ENCODE measurements around the gene SKP1. TPM values are rescaled to one million over a fixed set of nuclear protein-coding genes. Genes with fewer than 3 reads are reported as not detected.

SKP1 gene
- total and polyA plus RNA-seq, 9 of the 15 experiments (the other 6 are each of a cell fraction or from before 2014, with no cell fraction given) = 301 to 2,109 (median 639) TPM

DNA sequence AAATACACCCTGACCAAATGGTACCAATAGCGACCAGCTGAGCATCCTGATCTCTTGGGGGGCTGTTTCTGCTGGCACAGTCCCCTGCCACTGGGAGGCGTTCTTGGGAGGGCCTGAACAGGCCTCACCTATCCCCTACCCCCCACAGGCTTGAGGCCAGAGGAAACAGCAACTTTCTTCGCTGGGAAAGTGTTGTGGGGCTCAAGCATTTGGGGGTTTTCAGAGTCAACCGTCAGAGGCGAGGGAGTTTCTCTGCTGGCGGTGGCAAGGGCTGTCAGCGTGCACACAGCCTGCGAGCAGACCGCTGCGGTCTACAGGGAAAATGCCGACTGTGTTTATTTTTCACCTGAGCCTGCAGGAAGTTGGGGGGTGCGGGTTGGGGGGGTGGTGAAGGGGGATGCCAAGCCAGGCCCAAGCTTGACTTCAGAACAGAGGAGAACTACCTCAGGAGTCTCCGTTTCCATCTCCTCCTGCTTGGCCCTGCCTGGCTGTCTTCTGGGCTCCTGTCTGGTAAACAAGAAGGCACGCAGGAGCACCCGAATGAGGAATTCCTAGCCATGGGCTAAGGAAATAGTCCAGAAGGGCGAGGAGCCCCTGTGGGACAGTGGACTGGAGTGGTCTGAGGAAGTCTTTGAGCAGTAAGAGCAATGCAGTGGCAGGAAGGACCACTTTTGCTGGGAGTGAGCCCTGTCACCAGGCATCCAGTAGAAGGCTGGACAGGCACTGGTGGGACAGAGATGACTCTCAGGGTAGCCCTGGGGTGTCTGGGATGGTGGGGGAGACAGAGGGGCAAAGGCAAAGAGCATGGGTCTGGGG is 44.2 kb downstream of the SKP1 start:
- peaks cover 21% of the 10 kb centered on the region for H4K20me1 ChIP-seq (replicated peaks; ENCODE audit: control insufficient read depth, insufficient read depth, low read length)
- no peak overlapping the region for H2AFZ ChIP-seq (ENCODE audit: low read depth, low read length)
- TF ChIP-seq NCOA6 (IDR thresholded peaks at IDR 0.05) (no peak), MTF1 (CRISPR knock-in tag; IDR thresholded peaks at IDR 0.05; ENCODE audit: borderline replicate concordance) (no peak), MAFG (tag; conservative IDR thresholded peaks at IDR 0.05) (0 out of 2 replicates have a peak, but pooled peaks have one; percentile 18), MAFF (IDR thresholded peaks at IDR 0.05; ENCODE audit: low read length) (0 out of 2 replicates have a peak, but pooled peaks have one; percentile 12), RCOR1 (IDR thresholded peaks at IDR 0.05; ENCODE audit: borderline replicate concordance in 1 of 2, low read depth in 2 of 2, low read length in 2 of 2) (no peak), C11orf30 (IDR thresholded peaks at IDR 0.05; ENCODE audit: low read depth) (0 out of 2 replicates have a peak, but pooled peaks have one; percentile 5), ZNF316 (IDR thresholded peaks at IDR 0.05) (peak; percentile 52; the same call in 1 of the 2 replicates)
- TF ChIP-seq, protein P1, sequence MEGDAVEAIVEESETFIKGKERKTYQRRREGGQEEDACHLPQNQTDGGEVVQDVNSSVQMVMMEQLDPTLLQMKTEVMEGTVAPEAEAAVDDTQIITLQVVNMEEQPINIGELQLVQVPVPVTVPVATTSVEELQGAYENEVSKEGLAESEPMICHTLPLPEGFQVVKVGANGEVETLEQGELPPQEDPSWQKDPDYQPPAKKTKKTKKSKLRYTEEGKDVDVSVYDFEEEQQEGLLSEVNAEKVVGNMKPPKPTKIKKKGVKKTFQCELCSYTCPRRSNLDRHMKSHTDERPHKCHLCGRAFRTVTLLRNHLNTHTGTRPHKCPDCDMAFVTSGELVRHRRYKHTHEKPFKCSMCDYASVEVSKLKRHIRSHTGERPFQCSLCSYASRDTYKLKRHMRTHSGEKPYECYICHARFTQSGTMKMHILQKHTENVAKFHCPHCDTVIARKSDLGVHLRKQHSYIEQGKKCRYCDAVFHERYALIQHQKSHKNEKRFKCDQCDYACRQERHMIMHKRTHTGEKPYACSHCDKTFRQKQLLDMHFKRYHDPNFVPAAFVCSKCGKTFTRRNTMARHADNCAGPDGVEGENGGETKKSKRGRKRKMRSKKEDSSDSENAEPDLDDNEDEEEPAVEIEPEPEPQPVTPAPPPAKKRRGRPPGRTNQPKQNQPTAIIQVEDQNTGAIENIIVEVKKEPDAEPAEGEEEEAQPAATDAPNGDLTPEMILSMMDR (IDR thresholded peaks at IDR 0.05 in 2 of 3, conservative IDR thresholded peaks at IDR 0.05 in 1 of 3; ENCODE audit: insufficient read depth in 2 of 3, low read depth in 1 of 3, low read length in 3 of 3) = peak; percentile 22 to 26 (median 22); a peak in 2 of 6 replicates
- intact Hi-C loops (cut with micrococcal nuclease) (no loop called here), in situ Hi-C loops (cut with MboI) (no loop called here)
- FAIRE-seq (no peak), DNase-seq (ENCODE audit: extremely low read depth in 1 of 4, low spot score in 3 of 4) (no peak), ATAC-seq (peak; percentile 45; the same call in 2 of the 3 replicates)
- no peak overlapping the region for H3K9ac ChIP-seq (ENCODE audit: insufficient read depth in 1 of 2, low read depth in 2 of 2, low read length in 2 of 2)
- ChIA-PET POLR2A (interaction anchor here (0.6 kb wide), 2 partner anchors 26 to 199 kb away, joined by 3 read pairs; no protein-coding TSS in a partner anchor), CTCF (ENCODE audit: low intra/inter-chr PET ratio) (no interaction called here)
- no peak overlapping the region for H3K4me3 ChIP-seq
- BruUV-seq (replicated peaks) = no TSS peak
- peaks cover 7% of the 10 kb centered on the region for H3K9me1 ChIP-seq (ENCODE audit: control insufficient read depth, insufficient read depth, low read length)
- no peak overlapping the region for H3K4me2 ChIP-seq (ENCODE audit: insufficient read depth, low read length)
- H3K36me3 ChIP-seq (ENCODE audit: control insufficient read depth, insufficient read depth, low read length) = peaks cover 52% of the 10 kb centered on the region; the same call in 2 of the 3 replicates
- no peaks in the 10 kb centered on the region for H3K9me3 ChIP-seq (replicated peaks; ENCODE audit: control insufficient read depth, insufficient read depth, low read depth, low read length)
- H3K79me2 ChIP-seq (ENCODE audit: control insufficient read depth, insufficient read depth, low read length) = no peaks in the 10 kb centered on the region
- no peak overlapping the region for H3K27ac ChIP-seq (ENCODE audit: extremely low read depth, low read depth, low read length)
- H3K27me3 ChIP-seq (ENCODE audit: control insufficient read depth in 2 of 2, insufficient read depth in 2 of 2, low read length in 2 of 2) = no peaks in the 10 kb centered on the region
- WGBS (ENCODE audit: insufficient coverage, low coverage, missing lambda C conversion rate) = 80% methylated on average over 16 of the region's 16 CpGs
- peaks cover 0 to 15% of the 10 kb centered on the region in 2 experiments; a peak in 1 of 5 replicates for H3K4me1 ChIP-seq (replicated peaks in 1 of 2; ENCODE audit: control insufficient read depth in 2 of 2, insufficient read depth in 2 of 2, low read length in 2 of 2)

Data from K562 (cell line).